MM.1S (cell line): Measurements from ENCODE around the gene EAF1.

Source experiments
- DNase-seq: peaks from one replicate; pipeline ENCODE4 v3.0.0-alpha.2; 2015
- H2AFZ ChIP-seq: fragments of 300-600 bp; sonication (generic); 2 replicates; pipeline ENCODE4 v1.6.0; 2016; ENCODE audit warnings: antibody characterized with exemption, low read length
- H3F3A ChIP-seq: fragments of 300-600 bp; sonication (generic); 2 replicates; pipeline ENCODE4 v1.6.1; 2016; ENCODE audit warnings: mild to moderate bottlenecking, antibody characterized with exemption, low read length, moderate library complexity, mixed read lengths; ENCODE audit not compliant: insufficient read depth
- H3K27ac ChIP-seq: fragments of 300-600 bp; sonication (generic); 2 replicates; pipeline ENCODE4 v1.5.1; 2016; ENCODE audit warnings: mild to moderate bottlenecking, low read length
- H3K27me3 ChIP-seq: fragments of 300-600 bp; sonication (generic); replicated peaks from 2 replicates; pipeline ENCODE4 v1.6.0; 2016; ENCODE audit warnings: low read length; ENCODE audit not compliant: insufficient read depth
- H3K36me3 ChIP-seq: fragments of 300-600 bp; sonication (generic); replicated peaks from 2 replicates; pipeline ENCODE4 v1.6.1; 2016; ENCODE audit warnings: mild to moderate bottlenecking, low read length, mixed read lengths; ENCODE audit not compliant: insufficient read depth
- H3K4me1 ChIP-seq: fragments of 300-600 bp; sonication (generic); 2 replicates; pipeline ENCODE4 v1.6.1; 2016; ENCODE audit warnings: low read length, mixed read lengths
- H3K4me2 ChIP-seq: fragments of 300-600 bp; sonication (generic); 2 replicates; pipeline ENCODE4 v1.6.0; 2016; ENCODE audit warnings: low read depth, low read length
- H3K4me3 ChIP-seq: fragments of 300-600 bp; sonication (generic); 2 replicates; pipeline ENCODE4 v1.5.1; 2016; ENCODE audit warnings: low read length, mixed read lengths
- H3K79me2 ChIP-seq: fragments of 300-600 bp; sonication (generic); 2 replicates; pipeline ENCODE4 v1.6.1; 2016; ENCODE audit warnings: mixed run types, low read length, mixed read lengths
- H3K9ac ChIP-seq: fragments of 300-600 bp; sonication (generic); 2 replicates; pipeline ENCODE4 v1.6.1; 2016; ENCODE audit warnings: low read length, mixed read lengths
- H3K9me2 ChIP-seq: fragments of 300-600 bp; sonication (generic); replicated peaks from 2 replicates; pipeline ENCODE4 v1.6.1; 2016; ENCODE audit warnings: mild to moderate bottlenecking, low read length, mixed read lengths; ENCODE audit not compliant: insufficient read depth
- H3K9me3 ChIP-seq: fragments of 300-600 bp; sonication (generic); replicated peaks from 2 replicates; pipeline ENCODE4 v1.6.1; 2016; ENCODE audit warnings: mild to moderate bottlenecking, low read length, mixed read lengths; ENCODE audit not compliant: insufficient read depth
- H4K20me1 ChIP-seq: fragments of 300-600 bp; sonication (generic); 2 replicates; pipeline ENCODE4 v1.6.1; 2016; ENCODE audit warnings: mild to moderate bottlenecking, low read length, moderate library complexity, mixed read lengths; ENCODE audit not compliant: insufficient read depth
- EZH2 ChIP-seq: fragments of 300-600 bp; sonication (generic); optimal IDR thresholded peaks from 2 replicates; pipeline ENCODE3; 2017; ENCODE audit warnings: low read depth, mild to moderate bottlenecking, antibody characterized with exemption, low read length, mixed read lengths
- EZH2phosphoT487 ChIP-seq: fragments of 300-600 bp; sonication (generic); IDR thresholded peaks from 2 replicates; pipeline ENCODE4 v1.6.1; 2018; ENCODE audit warnings: antibody characterized with exemption, low read length
- TF ChIP-seq, protein P1 (sequence below): fragments of 300-600 bp; sonication (generic); IDR thresholded peaks from 2 replicates; pipeline ENCODE4 v1.5.1; 2016; ENCODE audit warnings: antibody characterized with exemption, low read length, mixed read lengths

EAF1 gene

DNA sequence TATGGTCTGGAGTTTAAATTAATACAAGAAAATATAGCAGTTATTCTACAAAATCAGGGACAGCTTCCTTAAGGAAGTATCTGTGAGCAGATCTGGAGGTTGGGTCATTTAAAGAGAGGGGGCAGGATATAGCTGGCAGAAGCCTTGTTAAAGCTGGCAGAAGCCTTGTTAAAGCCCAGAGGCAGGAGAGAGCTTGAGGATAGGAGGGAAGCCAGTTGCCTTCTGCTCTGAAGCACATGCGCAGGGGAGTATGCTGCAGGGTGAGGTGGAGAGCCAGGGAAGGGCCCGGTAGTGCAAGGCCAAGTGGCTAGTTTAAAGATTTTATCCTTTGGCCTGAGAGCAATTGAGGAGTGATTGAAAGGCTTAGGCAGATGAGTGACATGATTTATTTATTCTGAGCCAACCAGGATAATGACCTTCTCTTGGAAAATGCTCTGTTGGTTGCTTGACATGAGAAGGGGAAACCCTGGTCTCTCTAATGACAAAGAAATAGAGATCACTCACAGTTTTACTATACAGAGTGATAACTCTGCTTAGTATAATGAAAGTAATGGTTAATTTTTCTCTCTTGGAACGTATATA lies 3.9 kb downstream of the EAF1 start:
- no peaks in the 10 kb centered on the region for H4K20me1 ChIP-seq
- TF ChIP-seq, protein P1, sequence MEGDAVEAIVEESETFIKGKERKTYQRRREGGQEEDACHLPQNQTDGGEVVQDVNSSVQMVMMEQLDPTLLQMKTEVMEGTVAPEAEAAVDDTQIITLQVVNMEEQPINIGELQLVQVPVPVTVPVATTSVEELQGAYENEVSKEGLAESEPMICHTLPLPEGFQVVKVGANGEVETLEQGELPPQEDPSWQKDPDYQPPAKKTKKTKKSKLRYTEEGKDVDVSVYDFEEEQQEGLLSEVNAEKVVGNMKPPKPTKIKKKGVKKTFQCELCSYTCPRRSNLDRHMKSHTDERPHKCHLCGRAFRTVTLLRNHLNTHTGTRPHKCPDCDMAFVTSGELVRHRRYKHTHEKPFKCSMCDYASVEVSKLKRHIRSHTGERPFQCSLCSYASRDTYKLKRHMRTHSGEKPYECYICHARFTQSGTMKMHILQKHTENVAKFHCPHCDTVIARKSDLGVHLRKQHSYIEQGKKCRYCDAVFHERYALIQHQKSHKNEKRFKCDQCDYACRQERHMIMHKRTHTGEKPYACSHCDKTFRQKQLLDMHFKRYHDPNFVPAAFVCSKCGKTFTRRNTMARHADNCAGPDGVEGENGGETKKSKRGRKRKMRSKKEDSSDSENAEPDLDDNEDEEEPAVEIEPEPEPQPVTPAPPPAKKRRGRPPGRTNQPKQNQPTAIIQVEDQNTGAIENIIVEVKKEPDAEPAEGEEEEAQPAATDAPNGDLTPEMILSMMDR: no peak
- TF ChIP-seq EZH2 (no peak), EZH2phosphoT487 (no peak)
- H3K4me2 ChIP-seq: no peak overlapping the region
- no peaks in the 10 kb centered on the region for H3K9me3 ChIP-seq
- H3K79me2 ChIP-seq: peaks cover 49% of the 10 kb centered on the region
- H3K27ac ChIP-seq: no peak overlapping the region
- no peaks in the 10 kb centered on the region for H3K27me3 ChIP-seq
- no peak overlapping the region for H3K9ac ChIP-seq
- no peak overlapping the region for H3K4me3 ChIP-seq
- peaks cover 9% of the 10 kb centered on the region for H3K4me1 ChIP-seq
- no peak for DNase-seq
- no peaks in the 10 kb centered on the region for H3F3A ChIP-seq
- no peak overlapping the region for H2AFZ ChIP-seq
- no peaks in the 10 kb centered on the region for H3K9me2 ChIP-seq
- H3K36me3 ChIP-seq: no peaks in the 10 kb centered on the region; the same call in 1 of the 2 replicates

DNA sequence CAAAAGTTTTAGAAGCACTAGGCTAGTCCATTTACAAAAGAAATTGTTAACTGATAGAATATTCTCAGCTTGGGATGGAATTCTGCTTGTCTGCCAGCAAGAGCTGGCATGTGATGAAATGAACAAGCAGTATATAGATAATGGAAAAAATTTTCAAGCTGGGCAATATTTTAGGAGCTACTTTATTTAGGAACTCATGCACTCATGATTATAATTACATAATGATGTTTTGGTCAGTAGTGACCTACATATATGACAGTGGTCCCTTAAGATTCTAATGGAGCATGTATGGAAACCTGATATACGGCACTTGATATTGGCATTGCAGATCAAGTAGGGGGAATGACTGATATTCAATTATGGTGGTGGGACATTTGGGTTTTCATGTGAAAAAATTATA lies 6.1 kb downstream of the EAF1 start:
- no peaks in the 10 kb centered on the region for H4K20me1 ChIP-seq
- no peak for DNase-seq
- no peaks in the 10 kb centered on the region for H3K9me3 ChIP-seq

DNA sequence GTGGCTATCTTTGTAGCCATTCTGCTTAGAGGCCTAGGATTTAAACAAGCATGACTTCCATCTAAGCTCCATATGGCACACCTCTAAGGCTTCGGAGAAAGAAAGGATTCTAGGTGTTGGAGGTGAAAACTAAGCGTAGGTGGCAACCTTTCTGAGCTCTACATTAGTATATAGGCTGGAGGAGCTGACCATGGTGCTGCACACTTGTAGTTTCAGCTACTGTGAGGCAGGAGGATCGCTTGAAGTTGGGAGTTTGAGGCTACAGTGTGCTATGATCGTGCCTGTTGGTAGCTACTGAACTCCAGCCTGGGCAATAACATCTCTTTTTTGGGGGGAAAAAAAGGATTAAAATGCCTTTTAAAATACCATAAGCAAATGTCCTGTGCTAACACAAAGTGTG lies 7.4 kb downstream of the EAF1 start:
- Histone ChIP-seq H3F3A (no peaks in the 10 kb centered on the region), H3K4me1 (no peaks in the 10 kb centered on the region), H3K9ac (no peak overlapping the region), H3K9me3 (no peaks in the 10 kb centered on the region), H4K20me1 (no peaks in the 10 kb centered on the region), H3K4me3 (no peak overlapping the region), H3K9me2 (no peaks in the 10 kb centered on the region), H3K79me2 (peaks cover 15% of the 10 kb centered on the region), H3K36me3 (peaks cover 3% of the 10 kb centered on the region; the same call in 1 of the 2 replicates), H3K27me3 (no peaks in the 10 kb centered on the region), H2AFZ (no peak overlapping the region), H3K4me2 (no peak overlapping the region), H3K27ac (no peak overlapping the region)
- TF ChIP-seq EZH2 (no peak), EZH2phosphoT487 (no peak)
- TF ChIP-seq, protein P1: no peak
- no peak for DNase-seq

More for the DNA sequence above, 6.1 kb downstream of the EAF1 start:
- Histone ChIP-seq H2AFZ (no peak overlapping the region), H3K27ac (no peak overlapping the region), H3K4me1 (0 out of 2 replicates have a peak, but pooled peaks cover 5% of the 10 kb centered on the region), H3K9me2 (no peaks in the 10 kb centered on the region), H3K4me3 (no peak overlapping the region), H3K27me3 (no peaks in the 10 kb centered on the region), H3K9ac (no peak overlapping the region), H3K4me2 (no peak overlapping the region), H3F3A (no peaks in the 10 kb centered on the region), H3K79me2 (peaks cover 27% of the 10 kb centered on the region), H3K36me3 (peaks cover 3% of the 10 kb centered on the region; the same call in 1 of the 2 replicates)
- TF ChIP-seq, protein P1: no peak
